Naive B cell (primary cell): ENCODE measurements around the gene ZWILCH. TPM values are rescaled to one million over a fixed set of nuclear protein-coding genes. Genes with fewer than 3 reads are reported as not detected.

ENCODE experiments used
- ATAC-seq, 2 donors: fragments of 150-1000 bp; cut with Tn5 transposase; 2 replicates each; pipeline ENCODE4 v1.10.0; 2021; ENCODE audit warnings: low read depth in 2 of 2, mild to moderate bottlenecking in 2 of 2, moderate library complexity in 2 of 2
- DNase-seq: peaks from one replicate; pipeline ENCODE4 v3.0.0; 2022
- H3K27ac Mint-ChIP-seq, 6 donors: one replicate each; pipeline ENCODE4 v1.8.0; 2020 to 2022; ENCODE audit warnings: mild to moderate bottlenecking in 6 of 6, mixed read lengths in 6 of 6, moderate library complexity in 5 of 6, inconsistent platforms in 2 of 6
- H3K27me3 Mint-ChIP-seq, 3 donors: one replicate each; pipeline ENCODE4 v1.8.0; 2021 to 2022; ENCODE audit warnings: mixed read lengths in 3 of 3, mild to moderate bottlenecking in 1 of 3
- H3K36me3 Mint-ChIP-seq, 2 donors: one replicate each; pipeline ENCODE4 v1.8.0; 2020 to 2022; ENCODE audit warnings: mixed read lengths in 2 of 2, inconsistent platforms in 1 of 2, mild to moderate bottlenecking in 1 of 2
- H3K4me1 Mint-ChIP-seq, 3 donors: one replicate each; pipeline ENCODE4 v1.8.0; 2020 to 2022; ENCODE audit warnings: mixed read lengths in 3 of 3, inconsistent platforms in 1 of 3, mild to moderate bottlenecking in 1 of 3, moderate library complexity in 1 of 3
- H3K4me3 Mint-ChIP-seq, 8 donors: one replicate each; pipeline ENCODE4 v1.8.0; 2020 to 2022; ENCODE audit warnings: mild to moderate bottlenecking in 8 of 8, mixed read lengths in 8 of 8, moderate library complexity in 8 of 8, inconsistent platforms in 2 of 8
- H3K9me3 Mint-ChIP-seq, 7 donors: one replicate each; pipeline ENCODE4 v1.8.0; 2020 to 2022; ENCODE audit warnings: mixed read lengths in 7 of 7, mild to moderate bottlenecking in 5 of 7, inconsistent platforms in 2 of 7, moderate library complexity in 1 of 7
- polyA plus RNA-seq, 6 donors: library from polyadenylated mRNA; unstranded; fragments of 300-500 nt; fragmentation: Illumina TruSeq; gene quantifications; one replicate each; pipeline ENCODE4 v1.2.3, GENCODE V29; 2021; ENCODE audit warnings: low read depth in 6 of 6

ZWILCH gene
- polyA plus RNA-seq, 6 donors from 2014 or later, result 3.9 to 15.9 (median 10.1) TPM

GRCh38 chr15:66595332-66595731 is 90.2 kb downstream of the ZWILCH start:
- DNase-seq, result no peak
- Mint-ChIP-seq H3K27ac (no peak overlapping the region), H3K4me3 (no peak overlapping the region), H3K36me3 (no peaks in the 10 kb centered on the region), H3K9me3 (no peaks in the 10 kb centered on the region), H3K4me1 (no peaks in the 10 kb centered on the region), H3K27me3 (peaks cover 9 to 36% (median 15%) of the 10 kb centered on the region in 3 donors)
- no peak for ATAC-seq

- DNase-seq (no peak), ATAC-seq (no peak)
- Mint-ChIP-seq H3K9me3 (no peaks in the 10 kb centered on the region), H3K4me1 (no peaks in the 10 kb centered on the region), H3K4me3 (no peak overlapping the region), H3K27me3 (peaks cover 8 to 31% (median 10%) of the 10 kb centered on the region in 3 donors), H3K27ac (peak overlapping the region in 1 of 6 donors; percentile 70), H3K36me3 (no peaks in the 10 kb centered on the region)
Observed at GRCh38 chr15:66595931-66596545, 90.9 kb downstream of the ZWILCH start.

- no peak for DNase-seq
- ATAC-seq, result no peak
- no peaks in the 10 kb centered on the region for H3K36me3 Mint-ChIP-seq
- no peaks in the 10 kb centered on the region for H3K4me1 Mint-ChIP-seq
- H3K9me3 Mint-ChIP-seq, result no peaks in the 10 kb centered on the region
- no peak overlapping the region for H3K4me3 Mint-ChIP-seq
- peaks cover 8 to 35% (median 12%) of the 10 kb centered on the region in 3 donors for H3K27me3 Mint-ChIP-seq
- H3K27ac Mint-ChIP-seq, result peak overlapping the region in 1 of 6 donors; percentile 86
Observed at GRCh38 chr15:66598095-66598815, 93.1 kb downstream of the ZWILCH start.

Other genes starting within 250 kb of the ZWILCH start
- gene DIS3L, start 211.8 kb upstream of the ZWILCH start, polyA plus RNA-seq, result 10 to 100 TPM; 21.8 to 38.4 (median 23.7) TPM
- 10 to 100 TPM in 4 of 6 donors, 1 to 10 TPM in 2; 6.2 to 14.8 (median 12.4) TPM for gene TIPIN, start 148.6 kb upstream of the ZWILCH start, polyA plus RNA-seq
- gene MAP2K1, start 118.4 kb upstream of the ZWILCH start, polyA plus RNA-seq, result 10 to 100 TPM; 40.0 to 45.8 (median 42.5) TPM
- gene SNAPC5, start 7.6 kb upstream of the ZWILCH start, polyA plus RNA-seq, result 10 to 100 TPM; 45.0 to 69.6 (median 53.4) TPM
- 1,000 to 10,000 TPM in 2 of 6 donors, 100 to 1,000 TPM in 4; 642 to 1,068 (median 924) TPM for gene RPL4, start 471 bp upstream of the ZWILCH start, polyA plus RNA-seq
- gene LCTL, start 60.7 kb downstream of the ZWILCH start, polyA plus RNA-seq, result under 1 TPM in 3 of 6 donors, not detected in 3; 0.09 to 0.31 (median 0.17) TPM
- gene SMAD6, start 196.9 kb downstream of the ZWILCH start, polyA plus RNA-seq, result not detected